ENCODE data around the gene GAL. TPM values are rescaled to one million over a fixed set of nuclear protein-coding genes. Genes with fewer than 3 reads are reported as not detected.

The GAL gene
- total and polyA plus RNA-seq, 10 donors, result not detected

- H3K4me1 ChIP-seq, result no peaks in the 10 kb centered on the region
- peaks cover 0 to 9% (median 6%) of the 10 kb centered on the region in 8 donors for H3K9me3 ChIP-seq
- H3K27ac ChIP-seq, result no peak overlapping the region
- intact Hi-C loops (cut with DNase I; ENCODE audit: low total_unique reads), result no loop called here
- H3K4me3 ChIP-seq, result no peak overlapping the region
- H3K36me3 ChIP-seq, result no peaks in the 10 kb centered on the region
- peak; percentile 71 for DNase-seq
- no peak for TF ChIP-seq POLR2AphosphoS5 (IDR thresholded peaks at IDR 0.05)
- H3K27me3 ChIP-seq (replicated peaks in 1 of 7), result peaks cover 0 to 40% (median 0%) of the 10 kb centered on the region in 7 donors
- WGBS, 5 donors, result 81 to 86% (median 84%) methylated on average over 22 to 33 of the region's 33 CpGs
Observed at GRCh38 chr11:68670208-68670992, 13.9 kb upstream of the GAL start.

- Histone ChIP-seq H3K9me3 (peaks cover 0 to 9% (median 6%) of the 10 kb centered on the region in 8 donors), H3K4me3 (no peak overlapping the region), H3K36me3 (no peaks in the 10 kb centered on the region), H3K27me3 (replicated peaks in 1 of 7) (peaks cover 0 to 36% (median 0%) of the 10 kb centered on the region in 7 donors), H3K27ac (no peak overlapping the region), H3K4me1 (peaks cover 0 to 8% (median 0%) of the 10 kb centered on the region in 6 donors)
- TF ChIP-seq CTCF (IDR thresholded peaks at IDR 0.05 in 8 of 11, conservative IDR thresholded peaks at IDR 0.05 in 3 of 11) (no peak), POLR2A (IDR thresholded peaks at IDR 0.05) (no peak), POLR2AphosphoS5 (IDR thresholded peaks at IDR 0.05) (no peak)
- 83 to 94% (median 89%) methylated on average over 6 of the region's 6 CpGs for WGBS, 5 donors
- peak; percentile 22 for DNase-seq
- intact Hi-C loops (cut with DNase I; ENCODE audit: low total_unique reads), result no loop called here
Observed at GRCh38 chr11:68673306-68673945, 10.9 kb upstream of the GAL start.

GRCh38 chr11:68673991-68674390 lies 10.4 kb upstream of the GAL start:
- Histone ChIP-seq H3K4me1 (peaks cover 0 to 8% (median 0%) of the 10 kb centered on the region in 6 donors), H3K4me3 (no peak overlapping the region), H3K9me3 (peaks cover 0 to 9% (median 6%) of the 10 kb centered on the region in 8 donors), H3K27ac (no peak overlapping the region), H3K36me3 (no peaks in the 10 kb centered on the region), H3K27me3 (replicated peaks in 1 of 7) (peaks cover 0 to 35% (median 0%) of the 10 kb centered on the region in 7 donors)
- WGBS, 5 donors, result 84 to 98% (median 89%) methylated on average over 11 of the region's 11 CpGs
- no peak for TF ChIP-seq CTCF (IDR thresholded peaks at IDR 0.05 in 8 of 11, conservative IDR thresholded peaks at IDR 0.05 in 3 of 11)
- no peak for TF ChIP-seq POLR2AphosphoS5 (IDR thresholded peaks at IDR 0.05)
- TF ChIP-seq POLR2A (IDR thresholded peaks at IDR 0.05), result no peak
- intact Hi-C loops (cut with DNase I; ENCODE audit: low total_unique reads), result no loop called here
- peak; percentile 46 for DNase-seq

GRCh38 chr11:68674461-68674860 lies 9.9 kb upstream of the GAL start:
- Histone ChIP-seq H3K27me3 (replicated peaks in 1 of 7) (peaks cover 0 to 30% (median 0%) of the 10 kb centered on the region in 7 donors), H3K4me1 (peaks cover 0 to 8% (median 0%) of the 10 kb centered on the region in 6 donors), H3K9me3 (peaks cover 0 to 9% (median 6%) of the 10 kb centered on the region in 8 donors), H3K4me3 (no peak overlapping the region), H3K36me3 (no peaks in the 10 kb centered on the region), H3K27ac (no peak overlapping the region)
- 92 to 96% (median 94%) methylated on average over 16 of the region's 16 CpGs for WGBS, 5 donors
- intact Hi-C loops (cut with DNase I; ENCODE audit: low total_unique reads), result no loop called here
- TF ChIP-seq POLR2AphosphoS5 (IDR thresholded peaks at IDR 0.05) (no peak), CTCF (IDR thresholded peaks at IDR 0.05 in 8 of 11, conservative IDR thresholded peaks at IDR 0.05 in 3 of 11) (no peak), POLR2A (IDR thresholded peaks at IDR 0.05) (no peak)
- DNase-seq, result peak; percentile 30
